Measurements from ENCODE around the gene GPR101.
A peak's percentile ranks its signal among the peaks of the same experiment; 100 is the strongest.
"Not testable (repeated sequence)": the region's sequence is repeated elsewhere in the genome, so short reads cannot be mapped to it uniquely, and the experiment has no call there.

GPR101 gene

DNA sequence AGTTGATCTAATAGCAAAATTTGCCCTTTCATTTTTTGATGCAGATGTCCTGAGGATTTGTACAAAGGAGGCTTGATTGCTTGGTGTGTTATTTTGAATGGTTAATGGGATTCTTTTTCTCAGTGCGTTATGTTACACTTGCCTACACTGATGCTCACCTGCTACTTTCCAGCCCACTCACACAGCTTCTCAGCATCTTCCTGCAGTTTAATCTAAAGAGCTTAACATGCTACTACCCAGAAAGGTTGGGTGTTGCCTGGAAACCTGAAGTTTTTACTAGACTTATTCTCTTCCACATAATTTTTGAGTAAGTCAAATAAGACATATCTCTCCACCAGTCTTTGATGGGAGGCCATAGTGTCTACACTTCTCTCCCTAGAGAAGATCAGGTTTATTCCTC is 9.9 kb upstream of the GPR101 start:
- Histone ChIP-seq H3K9me3 (ENCODE audit: control insufficient read depth, low read length) (no peaks in the 10 kb centered on the region), H3K36me3 (ENCODE audit: control insufficient read depth, insufficient read depth, low read length, severe bottlenecking) (no peaks in the 10 kb centered on the region), H3K4me3 (ENCODE audit: low read length) (no peak overlapping the region), H3K4me1 (ENCODE audit: control insufficient read depth, insufficient read depth, low read length) (no peaks in the 10 kb centered on the region), H3K27me3 (replicated peaks; ENCODE audit: control insufficient read depth, insufficient read depth, low read length) (peaks cover 39% of the 10 kb centered on the region), H3K9ac (ENCODE audit: low read length) (no peak overlapping the region)
- no peak for DNase-seq (ENCODE audit: low read depth)

DNA sequence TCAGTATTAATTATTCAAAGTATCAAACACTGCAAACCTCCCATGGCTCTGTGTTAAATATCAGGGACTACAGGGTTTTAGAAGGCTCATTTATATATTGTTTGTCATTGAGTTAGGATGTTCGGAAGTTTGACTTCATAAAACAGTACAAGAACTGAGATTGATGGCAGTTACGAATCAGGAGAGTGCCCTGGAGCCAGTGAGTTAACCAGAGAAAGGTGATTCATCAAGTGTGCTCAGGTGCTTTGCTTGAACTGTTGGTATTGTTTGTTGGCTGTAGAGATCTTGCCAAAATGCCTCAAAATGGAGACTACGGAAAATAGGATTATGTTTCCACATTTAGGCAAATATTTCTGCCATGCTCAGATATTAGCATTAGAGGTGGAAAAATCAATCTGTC is 7.5 kb upstream of the GPR101 start:
- H3K9ac ChIP-seq (ENCODE audit: low read length): no peak overlapping the region

GRCh38 chrX:137040113-137040794 is 6.5 kb upstream of the GPR101 start:
- no peaks in the 10 kb centered on the region for H3K4me1 ChIP-seq (ENCODE audit: control insufficient read depth, insufficient read depth, low read length)
- no peak overlapping the region for H3K9ac ChIP-seq (ENCODE audit: low read length)
- peaks cover 20% of the 10 kb centered on the region for H3K27me3 ChIP-seq (replicated peaks; ENCODE audit: control insufficient read depth, insufficient read depth, low read length)
- H3K4me3 ChIP-seq (ENCODE audit: low read length): no peak overlapping the region
- DNase-seq (ENCODE audit: low read depth): no peak
- no peaks in the 10 kb centered on the region for H3K36me3 ChIP-seq (ENCODE audit: control insufficient read depth, insufficient read depth, low read length, severe bottlenecking)
- H3K9me3 ChIP-seq (ENCODE audit: control insufficient read depth, low read length): no peaks in the 10 kb centered on the region

More for the DNA sequence above, 7.5 kb upstream of the GPR101 start:
- Histone ChIP-seq H3K9me3 (ENCODE audit: control insufficient read depth, low read length) (no peaks in the 10 kb centered on the region), H3K4me3 (ENCODE audit: low read length) (no peak overlapping the region), H3K27me3 (replicated peaks; ENCODE audit: control insufficient read depth, insufficient read depth, low read length) (peaks cover 20% of the 10 kb centered on the region), H3K4me1 (ENCODE audit: control insufficient read depth, insufficient read depth, low read length) (no peaks in the 10 kb centered on the region), H3K36me3 (ENCODE audit: control insufficient read depth, insufficient read depth, low read length, severe bottlenecking) (no peaks in the 10 kb centered on the region)
- DNase-seq (ENCODE audit: low read depth): no peak

GRCh38 chrX:137034508-137034872 is 695 bp upstream of the GPR101 start:
- Histone ChIP-seq H3K27me3 (replicated peaks; ENCODE audit: control insufficient read depth, insufficient read depth, low read length) (peaks cover 59% of the 10 kb centered on the region), H3K9me3 (ENCODE audit: control insufficient read depth, low read length) (no peaks in the 10 kb centered on the region), H3K9ac (ENCODE audit: low read length) (no peak overlapping the region), H3K36me3 (ENCODE audit: control insufficient read depth, insufficient read depth, low read length, severe bottlenecking) (no peaks in the 10 kb centered on the region), H3K4me3 (ENCODE audit: low read length) (no peak overlapping the region), H3K4me1 (ENCODE audit: control insufficient read depth, insufficient read depth, low read length) (no peaks in the 10 kb centered on the region)
- no peak for DNase-seq (ENCODE audit: low read depth)

DNA sequence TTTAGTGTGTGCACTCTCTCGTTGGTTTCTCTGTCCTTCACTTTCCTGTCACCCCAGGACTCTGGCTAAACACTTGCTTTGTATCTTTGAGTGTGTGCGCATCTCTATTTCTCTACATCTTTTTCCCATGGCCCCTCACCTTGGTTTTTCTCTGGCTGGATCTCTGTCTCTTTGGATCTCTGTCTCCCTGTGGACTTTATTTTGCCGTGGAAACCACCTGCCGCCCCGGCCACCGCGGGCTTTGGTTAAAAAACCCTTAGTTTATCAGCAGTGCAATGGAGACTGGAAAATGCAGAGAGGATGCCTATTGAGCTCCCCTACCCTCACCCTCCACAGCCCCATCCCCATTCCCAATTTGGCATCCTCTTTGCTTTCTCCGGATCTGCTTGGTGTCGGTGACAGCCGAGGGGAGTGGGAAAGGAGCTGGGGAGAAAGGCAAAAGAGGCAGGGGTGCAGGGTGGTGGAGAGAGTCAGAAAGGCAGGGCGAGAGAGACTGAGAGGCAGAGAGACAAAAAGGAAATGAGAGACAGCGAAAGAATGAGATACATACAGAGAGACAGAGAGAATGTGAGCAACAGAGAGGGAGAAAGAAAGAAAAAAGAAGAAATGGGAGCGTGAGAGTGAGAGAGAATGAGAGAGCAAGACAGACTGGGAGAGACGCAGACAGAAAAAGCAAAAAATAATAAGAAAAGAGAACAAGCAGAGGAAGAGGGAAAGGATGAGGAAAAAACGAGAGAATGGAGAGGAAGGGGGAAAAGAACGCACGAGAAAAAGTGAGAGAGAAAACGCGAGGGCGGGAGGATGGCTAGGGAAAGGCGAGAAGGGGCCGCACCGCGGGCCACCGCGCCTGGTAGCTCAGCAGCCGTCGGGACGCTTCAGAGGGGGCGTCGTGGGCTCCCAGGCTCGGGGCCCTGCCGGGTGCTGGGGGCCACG is 688 bp downstream of the GPR101 start:
- H3K9ac ChIP-seq (ENCODE audit: low read length): no peak overlapping the region
- no peaks in the 10 kb centered on the region for H3K9me3 ChIP-seq (ENCODE audit: control insufficient read depth, low read length)
- H3K4me3 ChIP-seq (ENCODE audit: low read length): no peak overlapping the region
- H3K27me3 ChIP-seq (replicated peaks; ENCODE audit: control insufficient read depth, insufficient read depth, low read length): peaks cover 60% of the 10 kb centered on the region
- no peaks in the 10 kb centered on the region for H3K36me3 ChIP-seq (ENCODE audit: control insufficient read depth, insufficient read depth, low read length, severe bottlenecking)
- DNase-seq (ENCODE audit: low read depth): no peak
- no peaks in the 10 kb centered on the region for H3K4me1 ChIP-seq (ENCODE audit: control insufficient read depth, insufficient read depth, low read length)

DNA sequence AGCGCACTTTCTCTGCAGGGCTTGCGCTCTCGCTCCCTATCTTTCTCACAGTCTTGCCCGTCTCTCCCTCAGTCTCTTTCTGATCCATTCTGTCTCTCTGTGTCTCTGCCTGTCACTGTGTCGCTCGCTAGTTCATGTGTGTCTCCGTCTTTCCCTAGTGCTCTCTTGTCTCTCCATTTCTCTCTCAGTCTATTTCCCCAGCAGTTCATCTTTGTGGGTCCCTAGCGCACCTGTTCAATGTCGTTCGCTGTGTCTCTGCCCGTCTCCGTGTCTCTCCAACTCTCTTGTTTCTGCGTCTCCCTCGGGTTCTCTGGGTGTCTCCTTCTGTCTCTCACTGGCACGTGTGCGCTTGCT is 1.5 kb downstream of the GPR101 start:
- Histone ChIP-seq H3K4me1 (ENCODE audit: control insufficient read depth, insufficient read depth, low read length) (no peaks in the 10 kb centered on the region), H3K9me3 (ENCODE audit: control insufficient read depth, low read length) (no peaks in the 10 kb centered on the region), H3K4me3 (ENCODE audit: low read length) (peak overlapping the region; percentile 73), H3K36me3 (ENCODE audit: control insufficient read depth, insufficient read depth, low read length, severe bottlenecking) (no peaks in the 10 kb centered on the region), H3K9ac (ENCODE audit: low read length) (no peak overlapping the region), H3K27me3 (replicated peaks; ENCODE audit: control insufficient read depth, insufficient read depth, low read length) (peaks cover 60% of the 10 kb centered on the region)
- DNase-seq (ENCODE audit: low read depth): no peak

GRCh38 chrX:137031517-137032340 is 2.1 kb downstream of the GPR101 start:
- peak overlapping the region; percentile 73 for H3K4me3 ChIP-seq (ENCODE audit: low read length)
- no peaks in the 10 kb centered on the region for H3K4me1 ChIP-seq (ENCODE audit: control insufficient read depth, insufficient read depth, low read length)
- H3K9me3 ChIP-seq (ENCODE audit: control insufficient read depth, low read length): no peaks in the 10 kb centered on the region
- H3K36me3 ChIP-seq (ENCODE audit: control insufficient read depth, insufficient read depth, low read length, severe bottlenecking): no peaks in the 10 kb centered on the region
- no peak overlapping the region for H3K9ac ChIP-seq (ENCODE audit: low read length)
- peak; percentile 57 for DNase-seq (ENCODE audit: low read depth)
- peaks cover 60% of the 10 kb centered on the region for H3K27me3 ChIP-seq (replicated peaks; ENCODE audit: control insufficient read depth, insufficient read depth, low read length)

DNA sequence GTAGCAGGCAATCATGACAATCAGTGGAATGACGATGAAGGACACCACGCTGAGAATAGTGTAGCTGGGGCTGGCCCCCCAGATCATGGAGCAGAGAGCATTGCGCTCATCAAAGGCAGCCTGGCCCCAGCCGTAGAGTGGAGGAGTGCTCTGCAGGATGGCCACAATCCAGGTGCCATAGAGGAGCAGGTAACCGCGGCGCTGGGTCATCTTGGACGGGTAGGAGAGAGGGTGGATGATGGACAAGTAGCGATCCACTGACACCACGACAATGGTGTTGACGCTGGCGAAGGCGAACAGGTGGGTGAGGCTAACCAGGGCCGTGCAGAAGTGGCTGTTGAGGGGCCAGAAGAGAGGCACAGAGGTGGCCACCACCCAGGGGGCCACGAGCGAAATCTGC is 2.8 kb downstream of the GPR101 start:
- H3K9me3 ChIP-seq (ENCODE audit: control insufficient read depth, low read length): no peaks in the 10 kb centered on the region
- no peaks in the 10 kb centered on the region for H3K36me3 ChIP-seq (ENCODE audit: control insufficient read depth, insufficient read depth, low read length, severe bottlenecking)
- no peaks in the 10 kb centered on the region for H3K4me1 ChIP-seq (ENCODE audit: control insufficient read depth, insufficient read depth, low read length)
- no peak for DNase-seq (ENCODE audit: low read depth)
- H3K27me3 ChIP-seq (replicated peaks; ENCODE audit: control insufficient read depth, insufficient read depth, low read length): peaks cover 58% of the 10 kb centered on the region
- no peak overlapping the region for H3K9ac ChIP-seq (ENCODE audit: low read length)
- no peak overlapping the region for H3K4me3 ChIP-seq (ENCODE audit: low read length)

- H3K36me3 ChIP-seq (ENCODE audit: control insufficient read depth, insufficient read depth, low read length, severe bottlenecking): no peaks in the 10 kb centered on the region
- H3K9me3 ChIP-seq (ENCODE audit: control insufficient read depth, low read length): no peaks in the 10 kb centered on the region
- DNase-seq (ENCODE audit: low read depth): no peak
- no peak overlapping the region for H3K9ac ChIP-seq (ENCODE audit: low read length)
- peaks cover 38% of the 10 kb centered on the region for H3K27me3 ChIP-seq (replicated peaks; ENCODE audit: control insufficient read depth, insufficient read depth, low read length)
- no peak overlapping the region for H3K4me3 ChIP-seq (ENCODE audit: low read length)
- H3K4me1 ChIP-seq (ENCODE audit: control insufficient read depth, insufficient read depth, low read length): no peaks in the 10 kb centered on the region
Measured at GRCh38 chrX:137028699-137029098, 5.1 kb downstream of the GPR101 start.

GRCh38 chrX:137025930-137026329 is 7.9 kb downstream of the GPR101 start:
- H3K4me1 ChIP-seq (ENCODE audit: control insufficient read depth, insufficient read depth, low read length): no peaks in the 10 kb centered on the region

GRCh38 chrX:137000236-137000635 is 33.6 kb downstream of the GPR101 start:
- H3K36me3 ChIP-seq (ENCODE audit: control insufficient read depth, insufficient read depth, low read length, severe bottlenecking); H3K4me3 ChIP-seq (ENCODE audit: low read length); H3K27me3 ChIP-seq (replicated peaks; ENCODE audit: control insufficient read depth, insufficient read depth, low read length); DNase-seq (ENCODE audit: low read depth); H3K9me3 ChIP-seq (ENCODE audit: control insufficient read depth, low read length); H3K9ac ChIP-seq (ENCODE audit: low read length); H3K4me1 ChIP-seq (ENCODE audit: control insufficient read depth, insufficient read depth, low read length): not testable (repeated sequence)

More at GRCh38 chrX:137025930-137026329, 7.9 kb downstream of the GPR101 start:
- H3K27me3 ChIP-seq (replicated peaks; ENCODE audit: control insufficient read depth, insufficient read depth, low read length): peaks cover 16% of the 10 kb centered on the region
- no peak overlapping the region for H3K4me3 ChIP-seq (ENCODE audit: low read length)
- no peaks in the 10 kb centered on the region for H3K9me3 ChIP-seq (ENCODE audit: control insufficient read depth, low read length)
- no peak overlapping the region for H3K9ac ChIP-seq (ENCODE audit: low read length)
- H3K36me3 ChIP-seq (ENCODE audit: control insufficient read depth, insufficient read depth, low read length, severe bottlenecking): no peaks in the 10 kb centered on the region
- DNase-seq (ENCODE audit: low read depth): no peak
